ENCODE results near the gene OST4.

Gene OST4

DNA sequence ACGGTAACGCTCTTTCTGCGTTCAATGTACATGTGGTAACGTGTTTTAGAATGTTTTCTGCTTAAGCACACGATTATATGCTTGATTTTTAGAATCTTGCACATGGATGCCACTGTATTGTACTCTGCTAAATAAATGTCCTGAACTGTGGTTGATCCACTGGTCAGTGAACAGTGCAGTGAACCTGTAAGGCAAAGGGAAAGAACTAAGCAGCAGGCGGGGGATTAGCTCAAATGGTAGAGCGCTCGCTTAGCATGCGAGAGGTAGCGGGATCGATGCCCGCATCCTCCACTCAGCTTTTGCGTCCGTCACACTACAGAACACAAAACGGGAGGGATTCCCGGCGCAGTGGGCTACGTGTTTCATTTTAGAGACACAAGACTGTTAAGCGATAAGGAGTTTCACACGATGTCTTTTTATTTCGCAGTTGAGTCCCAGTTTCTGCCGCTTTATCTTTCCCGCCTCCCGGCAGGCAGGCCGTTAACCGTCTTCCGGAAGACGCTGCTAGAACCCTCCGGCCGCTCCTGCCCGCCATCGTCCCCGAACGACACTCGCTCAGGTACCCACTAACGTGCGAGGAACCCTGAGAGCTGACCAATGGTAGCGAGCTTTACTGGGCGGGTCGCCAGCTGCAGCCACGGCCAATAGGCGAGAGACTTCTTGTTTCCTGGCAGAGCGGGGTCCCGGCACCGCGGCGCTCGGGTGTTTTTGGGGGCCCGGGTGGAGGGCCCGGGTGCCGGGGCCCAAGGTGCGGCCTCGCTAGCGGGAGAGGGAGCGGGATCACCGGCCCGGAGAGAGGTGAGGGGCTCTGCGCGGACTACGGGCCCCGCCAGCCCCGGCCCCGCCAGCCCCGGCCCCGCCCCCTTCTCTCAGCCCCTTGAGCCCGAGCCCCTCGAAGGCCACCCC, 20.2 kb downstream of the OST4 start, which contains the start of gene AGBL5:
AGBL5 (plus strand) TSS at position 673 of the 906 bp plus-strand sequence. CDS start 1,291 bp downstream, outside the sequence.
- peak; percentile 95 for DNase-seq

DNA sequence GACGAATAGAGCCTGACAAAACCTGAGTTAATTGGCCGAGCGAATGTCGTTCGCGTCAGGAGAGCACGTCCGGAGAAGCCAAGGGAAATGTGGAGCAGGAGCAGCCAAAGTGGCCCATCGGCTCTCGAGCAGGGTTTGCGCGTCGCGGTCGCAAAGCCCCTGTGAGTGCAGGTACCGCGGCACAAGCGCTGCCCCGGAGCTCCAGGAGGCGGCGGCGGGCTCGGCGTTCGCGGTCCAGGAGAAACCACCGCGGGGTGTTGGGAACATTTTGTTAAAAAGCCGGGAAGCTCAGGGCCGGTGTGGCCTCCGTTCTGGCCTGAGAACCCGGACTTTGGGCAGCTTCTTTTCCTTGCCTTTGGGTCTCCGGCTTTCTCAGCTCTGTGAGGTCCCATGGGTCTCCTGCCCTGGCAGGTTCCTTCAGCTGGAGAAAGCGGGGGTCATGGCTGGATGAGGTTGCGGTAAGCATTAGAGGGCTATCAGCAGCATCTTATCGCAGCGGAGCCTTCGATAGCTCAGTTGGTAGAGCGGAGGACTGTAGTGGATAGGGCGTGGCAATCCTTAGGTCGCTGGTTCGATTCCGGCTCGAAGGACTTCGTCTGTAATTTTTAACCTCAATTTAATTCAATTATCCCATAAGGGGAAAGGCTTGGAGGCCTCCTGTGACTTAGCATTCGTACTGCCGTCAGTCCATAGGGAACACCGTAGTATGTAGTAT, 21.0 kb downstream of the OST4 start:
- DNase-seq = peak; percentile 97

DNA sequence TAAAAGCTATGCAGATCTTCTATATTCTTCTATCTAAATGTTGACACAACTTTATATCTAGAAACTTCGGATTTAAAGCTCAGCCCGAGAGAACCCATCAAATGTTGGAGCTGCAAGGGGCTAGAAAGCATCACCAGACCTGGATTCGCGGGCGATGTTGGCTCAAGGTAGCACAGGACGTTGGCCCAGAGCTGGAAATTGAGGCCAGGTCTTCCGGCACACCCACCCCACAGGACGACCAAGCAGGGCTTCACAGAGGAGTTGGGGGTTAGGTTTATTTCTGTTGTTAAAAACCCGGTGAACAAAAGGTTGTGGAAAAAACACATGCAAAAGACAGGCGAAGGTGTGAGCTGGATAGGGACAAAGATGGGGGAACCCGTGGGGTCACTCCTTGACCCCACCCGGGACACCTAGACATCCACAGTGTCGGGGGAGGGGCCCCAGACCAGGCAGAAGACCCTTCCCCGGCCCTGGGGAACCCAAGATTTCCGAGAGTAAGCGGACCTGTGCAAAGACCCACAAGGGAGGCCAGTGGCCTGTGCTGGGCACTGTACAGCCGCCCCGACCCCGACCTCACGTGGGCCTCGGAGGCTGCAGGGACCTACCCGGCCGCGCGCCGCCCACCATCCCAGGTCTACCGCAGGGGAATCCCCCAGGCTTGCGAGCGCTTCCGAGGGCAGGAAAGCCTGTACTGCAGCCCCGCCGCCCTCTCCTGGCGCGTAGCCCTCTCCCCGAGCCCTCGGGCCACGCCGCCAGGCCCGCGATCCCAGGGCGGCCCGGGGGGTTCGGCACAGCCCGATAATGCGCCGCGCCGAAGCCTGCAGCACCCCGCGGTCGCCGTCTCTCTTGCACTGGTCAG, 21.8 kb downstream of the OST4 start:
- no peak for DNase-seq

DNA sequence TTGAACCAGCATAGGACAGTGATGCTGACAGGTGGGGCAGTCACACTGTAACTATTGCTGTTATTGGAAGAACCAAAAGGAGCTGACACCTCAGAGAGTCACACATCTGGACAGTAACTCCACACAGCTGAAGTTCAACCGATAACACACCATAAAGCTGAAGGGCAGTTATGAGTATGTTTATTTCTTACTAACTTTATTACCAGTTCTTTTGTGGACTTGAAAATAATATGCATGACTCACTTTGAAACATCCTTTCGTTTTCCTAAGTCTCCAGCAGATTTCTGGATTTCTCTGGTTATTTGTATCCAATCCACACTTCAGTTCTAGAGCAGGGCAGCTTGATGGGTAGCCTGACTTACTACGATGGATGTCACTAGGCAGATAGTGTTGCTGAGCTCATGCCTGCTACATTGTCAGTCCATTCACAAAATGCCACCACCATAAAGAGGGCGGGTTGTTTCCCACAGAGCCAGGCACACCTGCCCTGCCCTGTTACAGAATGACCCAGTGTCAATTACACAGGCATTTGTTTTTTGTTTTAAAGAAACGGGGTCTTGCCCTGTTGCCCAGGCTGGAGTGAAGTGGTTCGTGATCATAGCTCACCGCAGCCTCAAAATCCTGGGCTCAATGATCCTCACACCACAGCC, 28.3 kb downstream of the OST4 start:
- no peak for DNase-seq

DNA sequence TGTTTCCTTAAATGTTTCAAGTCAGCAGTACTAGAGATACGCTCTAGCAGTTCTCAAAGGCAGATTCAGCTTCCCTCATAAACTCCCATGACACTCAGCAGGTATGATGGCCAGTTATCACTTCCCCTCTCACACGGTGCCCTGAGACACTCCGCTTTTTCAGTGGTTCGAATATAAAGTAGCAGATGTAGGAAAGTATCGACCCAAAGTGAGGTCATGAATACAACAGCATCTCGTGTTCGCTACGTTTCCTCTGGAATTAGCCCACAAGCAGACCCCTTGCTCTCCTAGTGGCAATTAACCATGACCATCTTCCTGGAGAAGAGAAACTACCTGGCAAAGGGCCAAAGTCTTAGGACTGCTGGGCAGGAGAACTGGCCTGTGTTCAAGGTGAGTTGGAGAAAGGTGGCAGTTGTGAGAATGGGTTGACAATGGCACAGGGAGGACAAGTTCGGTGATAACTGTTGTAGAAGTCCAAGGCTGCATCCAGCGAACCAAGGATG, 29.2 kb downstream of the OST4 start:
- DNase-seq = no peak

DNA sequence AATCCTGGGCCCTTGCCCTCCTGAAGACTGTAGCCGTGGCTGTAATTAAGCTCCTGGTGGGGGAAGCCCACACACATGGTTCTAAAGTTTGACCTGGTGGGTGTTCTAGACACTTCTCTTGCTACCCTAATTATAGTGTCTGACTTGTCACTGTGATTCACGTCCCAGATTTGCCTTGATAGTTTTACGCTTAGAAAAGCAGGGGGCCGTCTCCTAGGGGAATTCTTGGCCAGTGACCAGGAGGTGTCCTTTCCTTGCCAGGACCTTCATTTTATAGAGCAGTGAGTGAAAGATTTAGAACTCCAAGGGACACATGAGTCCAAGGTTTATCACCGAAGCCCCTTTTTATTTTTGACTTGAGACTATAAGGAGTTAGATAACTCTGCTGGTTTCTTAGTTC, 29.7 kb downstream of the OST4 start:
- no peak for DNase-seq

DNA sequence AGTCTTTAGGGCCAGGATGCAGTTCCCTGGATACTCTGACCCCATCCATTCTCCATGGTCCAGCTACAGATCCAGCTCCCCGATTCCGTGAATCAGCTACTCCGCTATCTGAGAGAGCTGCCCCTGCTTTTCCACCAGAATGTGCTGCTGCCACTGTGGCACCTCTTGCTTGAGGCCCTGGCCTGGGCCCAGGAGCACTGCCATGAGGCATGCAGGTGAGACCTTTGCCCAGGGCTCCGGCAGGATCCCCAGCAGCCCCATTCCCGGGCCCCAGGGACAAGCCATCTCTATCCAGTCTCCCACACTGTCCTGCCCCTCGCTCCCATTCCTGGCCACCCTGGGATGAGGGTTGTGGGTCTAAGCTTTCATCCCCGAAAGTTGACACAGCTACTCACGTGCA, 31.2 kb downstream of the OST4 start:
- DNase-seq = no peak

DNA sequence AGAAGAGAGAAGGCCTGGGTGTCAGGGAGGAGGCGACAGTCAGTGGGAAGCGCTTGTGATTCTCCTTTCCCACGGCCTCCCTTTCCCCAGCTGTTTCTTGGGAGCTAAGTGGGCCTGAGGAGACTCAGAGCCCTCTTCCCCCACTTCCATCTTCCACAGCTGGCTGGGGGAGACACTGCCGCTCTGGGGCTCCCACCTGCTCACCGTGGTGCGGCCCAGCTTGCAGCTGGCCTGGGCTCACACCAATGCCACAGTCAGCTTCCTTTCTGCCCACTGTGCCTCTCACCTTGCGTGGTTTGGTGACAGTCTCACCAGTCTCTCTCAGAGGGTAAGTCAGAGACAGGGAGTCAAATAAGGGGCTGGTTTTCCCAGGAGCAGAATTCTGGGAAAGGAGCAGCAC, 31.6 kb downstream of the OST4 start:
- no peak for DNase-seq

DNA sequence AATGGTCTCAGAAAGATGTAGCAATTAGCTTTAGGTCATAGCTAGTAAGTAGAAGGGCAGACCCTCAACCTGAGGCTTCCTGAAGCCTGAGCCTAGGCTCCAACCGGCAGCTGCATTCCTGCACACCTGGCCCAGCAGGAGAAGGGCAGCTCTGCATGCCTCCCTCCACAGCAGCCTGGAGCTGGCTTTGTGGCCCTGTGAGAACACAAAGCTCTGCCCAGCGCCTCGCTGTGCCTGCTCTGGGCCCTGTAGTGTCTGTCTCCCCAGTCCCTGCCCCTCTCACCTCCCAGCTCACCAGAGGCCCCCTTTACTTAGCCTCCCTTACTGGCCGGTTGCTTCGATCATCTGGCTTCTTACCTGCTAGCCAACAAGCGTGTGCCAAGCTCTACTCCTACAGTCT, 32.0 kb downstream of the OST4 start:
- no peak for DNase-seq

DNA sequence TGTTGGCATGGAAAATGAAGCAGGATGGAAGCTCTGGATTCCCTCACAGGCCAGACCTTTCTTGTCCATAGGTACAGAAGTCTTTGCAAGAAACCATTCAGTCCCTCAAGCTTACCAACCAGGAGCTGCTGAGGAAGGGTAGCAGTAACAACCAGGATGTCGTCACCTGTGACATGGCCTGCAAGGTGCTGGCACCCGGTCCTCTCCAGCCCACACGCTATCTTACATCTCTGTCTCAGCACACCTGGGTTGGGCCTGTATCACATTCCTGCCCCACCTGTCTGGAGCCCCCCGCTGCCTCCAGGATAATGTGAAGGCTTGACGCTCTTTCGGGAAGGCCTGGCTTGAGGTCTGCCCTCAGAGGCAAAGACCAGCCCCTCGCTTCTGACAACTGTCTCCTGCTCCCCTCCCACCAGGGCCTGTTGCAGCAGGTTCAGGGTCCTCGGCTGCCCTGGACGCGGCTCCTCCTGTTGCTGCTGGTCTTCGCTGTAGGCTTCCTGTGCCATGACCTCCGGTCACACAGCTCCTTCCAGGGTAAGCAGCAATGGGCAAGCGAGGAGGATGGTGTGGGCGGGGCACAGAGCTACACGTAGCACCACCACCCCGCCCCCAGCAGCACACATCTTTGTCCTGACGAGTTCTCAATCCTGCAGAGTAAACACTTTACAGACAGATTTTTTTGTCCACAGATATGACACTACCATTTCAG, 32.7 kb downstream of the OST4 start:
- DNase-seq = no peak

DNA sequence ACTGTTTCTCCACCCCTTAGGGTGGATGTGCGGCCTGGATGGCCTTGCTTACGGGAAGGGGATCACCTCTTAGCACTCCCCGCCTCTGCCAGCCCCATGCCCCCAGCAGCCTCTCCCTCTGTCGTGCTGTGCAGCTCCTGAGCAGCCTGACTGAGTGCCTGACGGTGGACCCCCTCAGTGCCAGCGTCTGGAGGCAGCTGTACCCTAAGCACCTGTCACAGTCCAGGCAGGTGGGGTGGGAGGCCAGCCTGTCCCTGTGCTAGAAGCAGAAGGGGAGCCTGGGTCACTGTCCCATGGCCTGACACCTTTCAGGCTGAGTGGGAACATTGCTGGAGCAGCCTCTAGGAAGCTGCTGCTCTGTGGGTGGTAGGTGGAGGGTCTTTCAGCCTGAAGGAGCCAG, 33.4 kb downstream of the OST4 start:
- no peak for DNase-seq

DNA sequence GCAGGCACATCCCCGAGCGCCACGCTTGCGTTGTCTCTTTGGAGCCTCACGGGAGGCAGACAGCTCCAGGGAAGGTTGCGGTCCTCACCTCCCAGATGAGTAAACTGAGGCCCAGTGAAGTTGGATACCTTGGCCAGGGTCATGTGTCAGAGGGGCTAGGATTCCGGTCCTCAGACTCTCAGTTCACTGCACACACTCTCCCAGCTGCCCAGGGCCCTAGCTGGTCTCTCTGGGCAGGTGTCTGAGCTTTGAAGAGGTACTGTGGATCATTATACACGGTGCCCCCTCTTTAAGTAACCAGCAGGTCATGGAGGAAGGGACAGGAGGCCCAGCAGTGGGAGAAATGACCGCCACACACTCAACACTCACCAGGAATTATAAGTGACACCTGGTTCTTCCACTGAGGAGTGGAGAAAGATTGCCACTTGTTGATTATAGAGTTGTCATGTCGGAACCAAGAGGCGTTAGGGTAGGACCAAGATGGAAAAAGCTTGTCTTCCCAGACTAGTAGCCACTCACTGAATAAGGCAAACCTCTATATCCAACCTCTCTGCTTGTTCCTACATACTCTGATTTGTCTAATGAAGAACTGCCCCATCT, 38.1 kb downstream of the OST4 start:
- DNase-seq = no peak

DNA sequence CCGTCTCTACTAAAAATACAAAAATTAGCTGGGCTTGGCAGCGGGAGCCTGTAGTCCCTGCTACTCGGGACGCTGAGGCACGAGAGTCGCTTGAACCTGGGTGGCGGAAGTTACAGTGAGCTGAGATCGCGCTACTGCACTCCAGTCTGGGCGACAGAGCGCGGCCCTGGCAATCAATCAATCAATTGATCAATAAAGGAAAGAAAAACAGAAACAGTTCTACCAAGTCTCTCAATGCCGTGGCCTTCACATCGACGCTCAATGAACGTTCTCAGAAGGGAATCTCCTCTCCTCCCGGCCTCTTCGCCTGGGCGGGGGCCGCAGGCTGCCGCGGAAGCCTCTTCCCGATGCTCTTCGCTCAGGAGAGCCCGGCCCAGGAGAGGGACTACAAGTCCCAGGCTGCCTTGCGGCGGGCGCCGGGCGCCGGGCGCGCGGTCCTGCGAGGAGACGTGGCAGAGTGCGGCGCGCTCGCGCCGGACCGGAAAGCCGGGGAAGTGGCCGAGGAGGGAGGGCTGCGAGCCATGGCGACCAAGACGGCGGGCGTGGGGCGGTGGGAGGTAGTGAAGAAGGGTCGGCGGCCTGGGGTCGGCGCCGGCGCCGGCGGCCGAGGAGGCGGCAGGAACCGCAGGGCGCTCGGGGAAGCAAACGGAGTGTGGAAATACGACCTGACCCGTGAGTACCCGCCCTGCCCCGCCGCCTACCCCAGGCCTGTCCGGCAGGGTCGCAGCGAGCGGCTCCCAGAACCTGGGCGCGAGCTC, 38.8 kb downstream of the OST4 start, which contains the start of gene TMEM214:
TMEM214 (plus strand) TSS at position 471 of the 758 bp plus-strand sequence; CDS start at position 522, 51 bp downstream.
- peak; percentile 65 for DNase-seq

DNA sequence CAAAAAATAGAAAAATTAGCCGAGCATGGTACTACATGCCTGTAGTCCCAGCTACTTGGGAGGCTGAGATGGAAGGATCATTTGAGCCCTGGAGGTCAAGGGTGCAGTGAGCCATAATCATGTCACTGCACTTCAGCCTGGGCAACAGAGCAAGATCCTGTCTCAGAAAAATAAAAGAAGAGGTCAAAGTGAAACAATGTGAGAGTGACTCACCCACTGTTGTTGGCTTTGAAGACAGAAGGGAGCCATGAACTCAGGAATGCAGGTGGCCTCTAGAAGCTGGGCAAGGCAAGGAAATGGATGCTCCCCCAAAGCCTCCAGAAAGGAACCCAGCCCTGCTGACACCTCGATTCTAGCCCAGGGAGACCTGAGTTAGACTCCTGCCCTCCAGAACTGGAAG, 42.4 kb downstream of the OST4 start:
- no peak for DNase-seq

DNA sequence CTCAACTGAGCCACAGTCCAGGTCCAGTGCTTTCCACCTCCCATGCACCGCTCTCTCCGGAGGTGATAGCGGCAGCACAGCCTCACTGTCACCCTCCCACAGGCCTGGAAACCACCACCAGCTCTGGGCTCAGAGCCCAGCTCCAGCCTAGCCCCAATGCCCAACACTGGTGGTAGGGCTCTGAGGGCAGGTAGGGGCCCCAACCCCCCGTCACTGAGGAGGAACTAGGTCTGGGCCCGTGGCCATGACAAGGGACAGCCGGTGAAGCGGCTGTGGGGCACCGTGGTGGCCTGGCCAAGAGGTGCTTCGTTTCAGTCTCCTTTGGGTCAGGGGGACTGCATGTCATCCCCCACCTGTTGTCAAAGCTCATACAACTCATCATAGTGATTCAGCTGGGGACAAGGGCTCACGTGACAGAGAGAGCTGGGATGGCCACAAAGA, 44.2 kb downstream of the OST4 start:
- DNase-seq = no peak

DNA sequence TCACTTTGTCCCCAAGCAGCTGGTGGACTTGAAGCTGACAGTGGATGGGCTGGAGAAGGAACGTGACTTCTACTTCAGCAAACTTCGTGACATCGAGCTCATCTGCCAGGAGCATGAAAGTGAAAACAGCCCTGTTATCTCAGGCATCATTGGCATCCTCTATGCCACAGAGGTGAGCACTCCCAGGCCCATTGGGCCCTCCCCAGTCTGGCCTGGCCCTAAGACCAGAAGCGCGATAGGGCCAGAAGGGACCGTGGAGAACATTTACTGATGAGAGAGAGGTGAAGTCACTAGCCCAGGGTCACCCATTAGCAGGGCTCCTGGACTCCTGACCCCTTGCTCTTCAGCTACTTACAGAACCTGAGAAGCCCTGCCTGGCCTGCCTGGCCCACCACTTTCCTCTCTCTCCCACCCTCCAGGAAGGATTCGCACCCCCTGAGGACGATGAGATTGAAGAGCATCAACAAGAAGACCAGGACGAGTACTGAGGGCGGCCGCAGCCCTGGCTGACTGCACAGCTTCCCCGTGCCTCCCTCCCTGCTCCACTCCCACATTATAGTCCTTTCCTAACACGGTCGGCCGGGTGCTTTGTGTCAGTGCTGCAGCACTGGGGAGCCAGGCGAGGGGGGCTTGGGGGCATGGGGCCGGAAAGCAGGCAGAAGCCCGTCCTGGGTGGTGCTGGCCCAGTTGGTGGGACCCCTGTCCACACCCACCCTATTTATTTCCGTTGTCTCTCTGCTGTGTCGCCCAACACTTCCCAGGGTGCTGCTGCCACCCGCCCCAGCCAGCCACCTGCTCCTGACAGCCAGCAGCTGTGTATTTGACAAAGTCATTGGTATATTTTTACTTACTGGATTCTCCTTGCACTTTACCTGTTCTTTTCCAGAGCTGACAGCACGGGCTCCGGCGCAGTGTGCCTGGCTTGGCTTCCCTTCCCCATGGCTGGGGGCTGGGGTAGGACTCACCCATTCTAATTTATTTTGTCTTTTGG, 45.3 kb downstream of the OST4 start:
- no peak for DNase-seq

DNA sequence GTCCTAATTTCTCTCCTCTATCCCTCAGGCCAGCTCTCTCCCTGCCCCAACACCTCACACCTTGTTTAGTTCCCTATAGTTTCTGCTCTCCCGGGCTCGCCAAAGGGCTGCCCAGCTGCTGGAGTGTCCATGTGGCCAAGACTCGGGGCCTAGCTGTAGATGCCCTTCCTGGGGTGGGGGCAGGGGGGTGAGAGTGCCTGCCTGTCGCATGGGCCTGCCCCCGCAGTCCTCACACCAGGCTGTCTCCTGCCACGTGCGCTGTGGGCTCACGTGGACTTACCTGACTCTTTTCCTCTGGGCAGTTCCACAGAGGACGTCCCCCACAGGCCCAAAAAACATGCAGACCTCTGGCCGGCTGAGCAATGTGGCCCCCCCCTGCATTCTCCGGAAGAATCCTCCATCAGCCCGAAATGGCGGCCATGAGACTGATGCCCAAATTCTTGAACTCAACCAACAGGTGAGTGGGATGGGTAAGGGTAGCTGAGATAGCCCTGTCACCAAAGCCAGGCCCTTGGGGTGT, 46.1 kb downstream of the OST4 start:
- DNase-seq = no peak

DNA sequence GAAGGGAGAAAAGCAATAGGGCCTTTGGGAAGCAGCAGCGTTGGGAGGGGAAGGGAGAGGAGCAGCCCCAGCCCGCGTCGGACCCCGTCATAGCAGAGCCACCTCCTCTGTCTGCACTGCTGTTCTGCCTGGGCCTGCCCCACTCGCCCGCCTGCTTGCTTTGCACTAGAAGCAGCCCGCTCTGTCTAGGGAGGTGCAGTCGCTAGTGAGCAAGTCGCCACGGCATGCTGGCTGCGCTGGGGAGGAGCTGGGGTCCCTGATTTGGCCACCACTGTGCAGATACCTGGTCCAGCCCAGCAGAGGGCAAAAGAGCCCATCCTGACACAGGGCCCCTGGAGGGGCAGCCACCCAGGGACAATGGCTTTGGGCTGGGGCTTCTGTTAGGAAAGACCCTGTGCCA, 46.6 kb downstream of the OST4 start:
- DNase-seq = no peak

DNA sequence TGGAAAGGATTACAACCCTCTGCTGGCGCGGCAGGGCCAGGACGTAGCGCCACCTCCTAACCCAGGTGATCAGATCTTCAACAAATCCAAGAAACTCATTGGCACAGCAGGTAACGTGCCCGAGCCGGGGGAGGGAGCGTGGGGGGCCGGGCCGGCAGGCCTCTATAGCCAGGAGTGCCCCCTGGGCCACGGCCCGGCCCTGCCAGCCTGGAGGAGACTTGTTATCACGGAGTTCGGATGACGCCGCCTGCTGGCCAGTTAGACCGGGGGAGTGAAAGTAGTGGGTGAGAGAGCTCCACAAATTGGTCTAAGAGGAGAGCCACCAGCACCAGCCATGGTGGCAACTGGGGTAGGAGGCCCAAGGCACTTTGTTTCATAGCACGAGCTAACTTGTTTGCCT, 47.3 kb downstream of the OST4 start:
- DNase-seq = no peak
